CD4-positive, alpha-beta memory T cell (primary cell): ENCODE data around the gene SLC23A3. TPM values are rescaled to one million over a fixed set of nuclear protein-coding genes. Genes with fewer than 3 reads are reported as not detected.
A peak's percentile ranks its signal among the peaks of the same experiment; 100 is the strongest.

ENCODE experiments used
- CTCF ChIA-PET: fragments of 350-600 bp; sonication (Branson Sonifier 250); formaldehyde crosslinking; loops from one replicate; lab custom pipeline; 2021; ENCODE audit warnings: inconsistent platforms; ENCODE audit not compliant: partially characterized antibody; lab: Charles Lee
- POLR2A ChIA-PET: fragments of 350-600 bp; sonication (Branson Sonifier 250); formaldehyde crosslinking; loops from one replicate; lab custom pipeline; 2021; ENCODE audit not compliant: partially characterized antibody; lab: Charles Lee
- DNase-seq, 5 donors: peaks; one replicate each; pipeline versions ENCODE4 v3.0.0 to v3.0.0-alpha.2; 2020 to 2022; ENCODE audit warnings: mixed read lengths in 1 of 5
- H3K27ac ChIP-seq: one replicate; pipeline ENCODE4 v1.7.0; 2013; ENCODE audit warnings: low read depth, low read length
- H3K27me3 ChIP-seq: 2 replicates; pipeline ENCODE4 v1.7.0; 2013; ENCODE audit warnings: mild to moderate bottlenecking, low read length, moderate library complexity; ENCODE audit not compliant: insufficient read depth
- H3K36me3 ChIP-seq: 2 replicates; pipeline ENCODE4 v1.7.0; 2013; ENCODE audit warnings: mild to moderate bottlenecking, low read length, moderate library complexity; ENCODE audit not compliant: insufficient read depth
- H3K4me1 ChIP-seq: 2 replicates; pipeline ENCODE4 v1.7.0; 2013; ENCODE audit warnings: mild to moderate bottlenecking, low read length, moderate library complexity; ENCODE audit not compliant: insufficient read depth
- H3K4me3 ChIP-seq, 2 donors: one replicate each; pipeline ENCODE4 v1.7.0; 2013; ENCODE audit warnings: low read length in 2 of 2, mild to moderate bottlenecking in 1 of 2
- H3K9me3 ChIP-seq, 2 donors: one replicate each; pipeline ENCODE4 v1.7.0; 2013; ENCODE audit warnings: low read length in 2 of 2, control low read depth in 1 of 2; ENCODE audit not compliant: control insufficient read depth in 1 of 2
- H3K27ac Mint-ChIP-seq, 7 donors: one replicate each; pipeline ENCODE4 v1.8.0; 2020 to 2021; ENCODE audit warnings: mixed read lengths in 7 of 7, mild to moderate bottlenecking in 6 of 7, inconsistent platforms in 3 of 7, moderate library complexity in 3 of 7
- H3K27me3 Mint-ChIP-seq, 2 donors: one replicate each; pipeline ENCODE4 v1.8.0; 2020 to 2021; ENCODE audit warnings: mixed read lengths in 2 of 2
- H3K36me3 Mint-ChIP-seq, 2 donors: one replicate each; pipeline ENCODE4 v1.8.0; 2020 to 2021; ENCODE audit warnings: mixed read lengths in 2 of 2, inconsistent platforms in 1 of 2, mild to moderate bottlenecking in 1 of 2
- H3K4me1 Mint-ChIP-seq, 4 donors: one replicate each; pipeline ENCODE4 v1.8.0; 2020 to 2021; ENCODE audit warnings: mixed read lengths in 4 of 4, mild to moderate bottlenecking in 1 of 4
- H3K4me3 Mint-ChIP-seq, 8 donors: one replicate each; pipeline ENCODE4 v1.8.0; 2020 to 2021; ENCODE audit warnings: mixed read lengths in 8 of 8, mild to moderate bottlenecking in 7 of 8, moderate library complexity in 6 of 8, inconsistent platforms in 3 of 8
- H3K9me3 Mint-ChIP-seq, 8 donors: one replicate each; pipeline ENCODE4 v1.8.0; 2020 to 2021; ENCODE audit warnings: mixed read lengths in 8 of 8, mild to moderate bottlenecking in 5 of 8, inconsistent platforms in 3 of 8, moderate library complexity in 1 of 8
- intact Hi-C: fragments of 100-400 bp; cut with micrococcal nuclease; formaldehyde crosslinking; loops from one replicate; pipeline ENCODE4 v1.15.1; 2023
- polyA plus RNA-seq, 2 donors: library from polyadenylated mRNA; unstranded; fragments of 300-500 nt; fragmentation: Illumina TruSeq; gene quantifications; one replicate each; pipeline ENCODE4 v1.2.3, GENCODE V29; 2021
- total RNA-seq, 2 experiments: library from RNA; stranded (reverse); gene quantifications; one replicate each; pipeline ENCODE4 v1.2.3, GENCODE V29; 2021

Gene SLC23A3
- total and polyA plus RNA-seq, 4 experiments from 2014 or later, result 11.8 to 12.1 TPM; not detected in 2

- Histone ChIP-seq H3K4me1 (peaks cover 12% of the 10 kb centered on the region), H3K9me3 (no peaks in the 10 kb centered on the region), H3K27me3 (no peaks in the 10 kb centered on the region), H3K4me3 (no peak overlapping the region), H3K27ac (no peak overlapping the region), H3K36me3 (peaks cover 2% of the 10 kb centered on the region)
- Mint-ChIP-seq H3K4me3 (peak overlapping the region in 1 of 8 donors; percentile 27), H3K36me3 (peaks cover 4 to 7% of the 10 kb centered on the region in 2 donors), H3K27ac (peak overlapping the region in 3 of 7 donors; percentile 4 to 33 (median 31)), H3K4me1 (peaks cover 14 to 21% (median 18%) of the 10 kb centered on the region in 4 donors), H3K9me3 (peaks cover 0 to 4% (median 0%) of the 10 kb centered on the region in 8 donors), H3K27me3 (no peaks in the 10 kb centered on the region)
- CTCF ChIA-PET, result interaction anchor here (0.9 to 4.8 kb wide), 6 partner anchors 9 to 132 kb away, joined by 3 to 79 read pairs (median 4); partner anchors contain the start of gene CNPPD1
- intact Hi-C loops, result loop anchor here (5.0 kb wide), 2 partner anchors 266 to 451 kb away; partner anchors contain the start of gene TTLL4
- POLR2A ChIA-PET, result interaction anchor here (0.8 to 10.6 kb wide), 3 partner anchors 13 to 67 kb away, joined by 4 to 123 read pairs (median 5); partner anchors contain the start of genes ANKZF1, ATG9A, CNPPD1 and RETREG2
- no peak for DNase-seq
These were observed 6.7 kb downstream of the SLC23A3 start for GRCh38 chr2:219163156-219163555.

- peaks cover 19 to 25% of the 10 kb centered on the region in 2 donors for H3K36me3 Mint-ChIP-seq
- Histone ChIP-seq H3K4me3 (peak overlapping the region in 1 of 2 donors; percentile 70), H3K9me3 (no peaks in the 10 kb centered on the region), H3K4me1 (peaks cover 12% of the 10 kb centered on the region), H3K27ac (peak overlapping the region; percentile 71), H3K27me3 (no peaks in the 10 kb centered on the region), H3K36me3 (peaks cover 19% of the 10 kb centered on the region)
- ChIA-PET POLR2A (interaction anchor here (0.8 to 10.6 kb wide), 3 partner anchors 15 to 118 kb away, joined by 4 to 123 read pairs (median 26); partner anchors contain the start of genes CNPPD1, DNAJB2 and RETREG2), CTCF (interaction anchor here (1.4 to 9.4 kb wide), 3 partner anchors 10 to 134 kb away, joined by 4 to 186 read pairs (median 79); partner anchors contain the start of gene ABCB6)
- H3K27ac Mint-ChIP-seq, result peak overlapping the region; percentile 88 to 99 (median 95)
- peak overlapping the region; percentile 89 to 98 (median 94) for H3K4me3 Mint-ChIP-seq
- H3K27me3 Mint-ChIP-seq, result no peaks in the 10 kb centered on the region
- H3K9me3 Mint-ChIP-seq, result peaks cover 0 to 4% (median 0%) of the 10 kb centered on the region in 8 donors
- no peak for DNase-seq
- intact Hi-C loops, result loop anchor here (2.0 to 5.0 kb wide), 3 partner anchors 58 to 449 kb away; partner anchors contain the start of genes ABCB6 and TTLL4
- peaks cover 14 to 21% (median 18%) of the 10 kb centered on the region in 4 donors for H3K4me1 Mint-ChIP-seq
These were observed 8.7 kb downstream of the SLC23A3 start for GRCh38 chr2:219161097-219161496.

- H3K36me3 ChIP-seq, result peaks cover 19% of the 10 kb centered on the region
- H3K36me3 Mint-ChIP-seq, result peaks cover 19 to 25% of the 10 kb centered on the region in 2 donors
- POLR2A ChIA-PET, result interaction anchor here (0.6 to 10.6 kb wide), 14 partner anchors 11 to 228 kb away, joined by 3 to 123 read pairs (median 8); partner anchors contain the start of genes ANKZF1, ATG9A, CNPPD1 and DNAJB2
- H3K4me1 ChIP-seq, result peaks cover 12% of the 10 kb centered on the region
- intact Hi-C loops, result loop anchor here (1.0 to 5.0 kb wide), 15 partner anchors 11 to 448 kb away; partner anchors contain the start of genes ABCB6, ANKZF1, ATG9A and DNAJB2
- peak within 1 kb of the TSS; percentile 71 for H3K27ac ChIP-seq
- CTCF ChIA-PET, result interaction anchor here (0.8 to 10.3 kb wide), 33 partner anchors 11 to 227 kb away, joined by 3 to 186 read pairs (median 5); partner anchors contain the start of genes ABCB6, CNPPD1, DNAJB2 and DNPEP
- H3K4me3 Mint-ChIP-seq, result peak within 1 kb of the TSS; percentile 89 to 98 (median 94)
- H3K27me3 Mint-ChIP-seq, result no peaks in the 10 kb centered on the region
- H3K27ac Mint-ChIP-seq, result peak within 1 kb of the TSS; percentile 88 to 99 (median 95)
- DNase-seq, result peak; percentile 90 to 97 (median 93)
- peaks cover 14 to 21% (median 18%) of the 10 kb centered on the region in 4 donors for H3K4me1 Mint-ChIP-seq
- H3K27me3 ChIP-seq, result no peaks in the 10 kb centered on the region
- H3K4me3 ChIP-seq, result peak within 1 kb of the TSS in 1 of 2 donors; percentile 70
- peaks cover 0 to 4% (median 0%) of the 10 kb centered on the region in 8 donors for H3K9me3 Mint-ChIP-seq
- no peaks in the 10 kb centered on the region for H3K9me3 ChIP-seq
These were observed 9.4 kb downstream of the SLC23A3 start, which contains the start of gene NHEJ1 for GRCh38 chr2:219160186-219161017. Gene NHEJ1, minus strand, starts transcription at chr2:219160815. Its CDS starts 2,453 bp downstream, at chr2:219158362.

- Histone ChIP-seq H3K4me3 (peak overlapping the region in 1 of 2 donors; percentile 70), H3K27ac (peak overlapping the region; percentile 71), H3K4me1 (peaks cover 12% of the 10 kb centered on the region), H3K27me3 (no peaks in the 10 kb centered on the region), H3K9me3 (no peaks in the 10 kb centered on the region), H3K36me3 (peaks cover 19% of the 10 kb centered on the region)
- H3K36me3 Mint-ChIP-seq, result peaks cover 19 to 28% of the 10 kb centered on the region in 2 donors
- POLR2A ChIA-PET, result interaction anchor here (0.7 to 10.6 kb wide), 13 partner anchors 11 to 229 kb away, joined by 3 to 123 read pairs (median 8); partner anchors contain the start of genes ANKZF1, ATG9A, CNPPD1 and RETREG2
- peaks cover 0 to 4% (median 0%) of the 10 kb centered on the region in 8 donors for H3K9me3 Mint-ChIP-seq
- H3K4me1 Mint-ChIP-seq, result peaks cover 15 to 21% (median 18%) of the 10 kb centered on the region in 4 donors
- DNase-seq, result no peak
- H3K4me3 Mint-ChIP-seq, result peak overlapping the region; percentile 89 to 98 (median 94)
- H3K27me3 Mint-ChIP-seq, result no peaks in the 10 kb centered on the region
- CTCF ChIA-PET, result interaction anchor here (0.8 to 10.3 kb wide), 35 partner anchors 11 to 228 kb away, joined by 3 to 186 read pairs (median 5); partner anchors contain the start of genes ABCB6, CNPPD1, DNAJB2 and DNPEP
- peak overlapping the region; percentile 88 to 99 (median 95) for H3K27ac Mint-ChIP-seq
- intact Hi-C loops, result loop anchor here (1.0 to 5.0 kb wide), 15 partner anchors 12 to 447 kb away; partner anchors contain the start of genes ABCB6, ANKZF1, ATG9A and DNAJB2
These were observed 10.1 kb downstream of the SLC23A3 start for GRCh38 chr2:219159771-219160185.

GRCh38 chr2:219158586-219158985, 11.2 kb downstream of the SLC23A3 start:
- H3K9me3 Mint-ChIP-seq, result peaks cover 0 to 4% (median 0%) of the 10 kb centered on the region in 8 donors
- H3K27ac Mint-ChIP-seq, result peak overlapping the region in 2 of 7 donors; percentile 23 to 86
- H3K4me1 Mint-ChIP-seq, result peaks cover 15 to 21% (median 18%) of the 10 kb centered on the region in 4 donors
- Histone ChIP-seq H3K36me3 (peaks cover 23% of the 10 kb centered on the region), H3K4me3 (no peak overlapping the region), H3K27ac (no peak overlapping the region), H3K4me1 (peaks cover 12% of the 10 kb centered on the region), H3K27me3 (no peaks in the 10 kb centered on the region), H3K9me3 (no peaks in the 10 kb centered on the region)
- ChIA-PET POLR2A (interaction anchor here (0.9 to 10.6 kb wide), 9 partner anchors 17 to 136 kb away, joined by 3 to 123 read pairs (median 9); partner anchors contain the start of genes ANKZF1, ATG9A, CNPPD1 and RETREG2), CTCF (interaction anchor here (0.7 to 10.3 kb wide), 27 partner anchors 10 to 229 kb away, joined by 3 to 186 read pairs (median 5); partner anchors contain the start of genes ABCB6, CNPPD1, DNAJB2 and DNPEP)
- peaks cover 23 to 32% of the 10 kb centered on the region in 2 donors for H3K36me3 Mint-ChIP-seq
- H3K27me3 Mint-ChIP-seq, result no peaks in the 10 kb centered on the region
- H3K4me3 Mint-ChIP-seq, result peak overlapping the region in 1 of 8 donors; percentile 9
- no peak for DNase-seq
- intact Hi-C loops, result no loop called here

GRCh38 chr2:219158025-219158424, 11.8 kb downstream of the SLC23A3 start:
- no peak overlapping the region for H3K27ac Mint-ChIP-seq
- H3K27me3 Mint-ChIP-seq, result no peaks in the 10 kb centered on the region

More at GRCh38 chr2:219158025-219158424, 11.8 kb downstream of the SLC23A3 start:
- H3K9me3 ChIP-seq, result no peaks in the 10 kb centered on the region
- H3K4me3 Mint-ChIP-seq, result no peak overlapping the region
- intact Hi-C loops, result no loop called here
- DNase-seq, result no peak
- no peaks in the 10 kb centered on the region for H3K27me3 ChIP-seq
- peaks cover 0 to 4% (median 0%) of the 10 kb centered on the region in 8 donors for H3K9me3 Mint-ChIP-seq
- peaks cover 28 to 37% of the 10 kb centered on the region in 2 donors for H3K36me3 Mint-ChIP-seq
- H3K4me3 ChIP-seq, result no peak overlapping the region
- ChIA-PET CTCF (interaction anchor here (1.4 to 10.3 kb wide), 16 partner anchors 14 to 155 kb away, joined by 3 to 186 read pairs (median 18); partner anchors contain the start of genes ABCB6, CNPPD1, GLB1L and IHH), POLR2A (interaction anchor here (0.9 to 10.6 kb wide), 5 partner anchors 18 to 137 kb away, joined by 3 to 123 read pairs (median 9); partner anchors contain the start of genes ANKZF1, ATG9A, CNPPD1 and RETREG2)
- no peak overlapping the region for H3K27ac ChIP-seq
- H3K36me3 ChIP-seq, result peaks cover 26% of the 10 kb centered on the region
- H3K4me1 Mint-ChIP-seq, result peaks cover 15 to 21% (median 18%) of the 10 kb centered on the region in 4 donors
- peaks cover 12% of the 10 kb centered on the region for H3K4me1 ChIP-seq
